Calu3 (cell line): ENCODE measurements around the gene RHEBL1. TPM values are rescaled to one million over a fixed set of nuclear protein-coding genes. Genes with fewer than 3 reads are reported as not detected.

Experiments used
- BruUV-seq: library from RNA; stranded (reverse); fragments of 400-500 nt; replicated peaks from 2 replicates; lab custom pipeline; 2021; lab: Mats Ljungman, UMichigan
- CTCF ChIA-PET: fragments of 300-600 bp; sonication (Branson Sonifier 250); formaldehyde crosslinking; loops from one replicate; lab custom pipeline; 2022; ENCODE audit warnings: antibody characterized with exemption; lab: Charles Lee
- DNase-seq: peaks from one replicate; pipeline ENCODE4 v3.0.0; 2022
- H3K27ac Mint-ChIP-seq: one replicate; pipeline ENCODE4 v1.8.0; 2022; ENCODE audit warnings: mixed read lengths; ENCODE audit not compliant: unreplicated experiment
- H3K27me3 Mint-ChIP-seq: one replicate; pipeline ENCODE4 v1.8.0; 2022; ENCODE audit warnings: mixed read lengths; ENCODE audit not compliant: unreplicated experiment
- H3K36me3 Mint-ChIP-seq: one replicate; pipeline ENCODE4 v1.8.0; 2022; ENCODE audit warnings: mild to moderate bottlenecking, moderate library complexity, mixed read lengths; ENCODE audit not compliant: insufficient read depth, unreplicated experiment
- H3K4me1 Mint-ChIP-seq: one replicate; pipeline ENCODE4 v1.8.0; 2022; ENCODE audit warnings: mild to moderate bottlenecking, low read depth, mixed read lengths; ENCODE audit not compliant: unreplicated experiment
- H3K4me3 Mint-ChIP-seq: one replicate; pipeline ENCODE4 v1.8.0; 2022; ENCODE audit warnings: mild to moderate bottlenecking, low read depth, moderate library complexity, mixed read lengths; ENCODE audit not compliant: unreplicated experiment
- H3K9me3 Mint-ChIP-seq: one replicate; pipeline ENCODE4 v1.8.0; 2022; ENCODE audit warnings: low read depth, mixed read lengths; ENCODE audit not compliant: unreplicated experiment
- intact Hi-C: fragments of 100-400 bp; cut with micrococcal nuclease; formaldehyde crosslinking; loops from one replicate; pipeline ENCODE4 v1.10.0; 2022; ENCODE audit not compliant: unreplicated experiment
- total RNA-seq: library from RNA; stranded (reverse); gene quantifications from 2 replicates; pipeline ENCODE4 v1.2.3, GENCODE V29; 2022
- TF ChIP-seq, protein P1 (sequence below): fragments of 200-600 bp; IDR thresholded peaks from one replicate; pipeline ENCODE4 v1.8.0; 2022; ENCODE audit warnings: antibody characterized with exemption; ENCODE audit not compliant: unreplicated experiment

RHEBL1 gene
- total RNA-seq, 1 experiment from 2014 or later: 2.0 TPM

DNA sequence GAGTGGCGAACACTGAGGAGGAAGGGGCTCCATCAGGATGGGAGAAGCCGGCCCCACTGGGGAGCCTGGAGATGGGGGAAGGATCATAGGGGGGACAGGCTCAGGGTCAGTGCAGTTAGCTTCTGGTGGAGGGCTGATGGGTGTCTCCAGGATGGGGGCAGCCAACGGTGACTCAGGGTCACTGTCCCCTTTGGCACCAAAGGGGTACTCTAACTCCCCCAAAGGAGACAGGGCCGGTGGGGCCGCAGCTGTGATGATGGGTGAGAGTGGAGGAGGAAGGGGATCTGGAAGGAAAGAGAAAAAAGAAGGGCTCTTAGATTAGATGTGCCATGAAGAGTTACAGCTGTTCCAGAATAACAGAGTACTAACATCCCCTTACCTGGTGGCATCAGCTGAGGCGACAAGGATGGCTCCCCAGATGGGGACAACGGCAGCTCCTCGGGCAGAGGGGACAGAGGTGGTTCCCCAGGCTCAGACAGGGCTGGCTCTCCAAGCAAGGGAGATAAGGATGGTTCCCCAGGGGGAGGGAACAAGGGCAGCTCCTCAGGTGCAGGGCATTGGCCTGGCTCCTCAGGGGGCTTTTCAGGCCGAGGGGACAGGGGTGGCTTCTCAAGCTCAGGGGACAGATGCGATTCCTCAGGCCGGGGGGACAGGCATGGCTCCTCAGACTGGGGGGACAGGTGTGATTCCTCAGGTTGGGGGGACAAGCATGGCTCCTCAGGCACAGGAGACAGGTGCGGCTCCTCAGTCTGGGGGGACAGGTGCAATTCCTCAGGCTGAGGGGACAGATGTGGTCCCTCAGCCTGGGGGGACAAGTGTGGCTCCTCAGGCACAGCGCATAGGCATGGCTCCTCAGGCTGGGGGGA is 19.0 kb downstream of the RHEBL1 start:
- Mint-ChIP-seq H3K27me3 (no peaks in the 10 kb centered on the region), H3K27ac (peak overlapping the region; percentile 47), H3K36me3 (peaks cover 36% of the 10 kb centered on the region), H3K9me3 (no peaks in the 10 kb centered on the region), H3K4me1 (peaks cover 5% of the 10 kb centered on the region), H3K4me3 (no peak overlapping the region)
- intact Hi-C loops: no loop called here
- BruUV-seq: TSS peak; percentile 7
- TF ChIP-seq, protein P1, sequence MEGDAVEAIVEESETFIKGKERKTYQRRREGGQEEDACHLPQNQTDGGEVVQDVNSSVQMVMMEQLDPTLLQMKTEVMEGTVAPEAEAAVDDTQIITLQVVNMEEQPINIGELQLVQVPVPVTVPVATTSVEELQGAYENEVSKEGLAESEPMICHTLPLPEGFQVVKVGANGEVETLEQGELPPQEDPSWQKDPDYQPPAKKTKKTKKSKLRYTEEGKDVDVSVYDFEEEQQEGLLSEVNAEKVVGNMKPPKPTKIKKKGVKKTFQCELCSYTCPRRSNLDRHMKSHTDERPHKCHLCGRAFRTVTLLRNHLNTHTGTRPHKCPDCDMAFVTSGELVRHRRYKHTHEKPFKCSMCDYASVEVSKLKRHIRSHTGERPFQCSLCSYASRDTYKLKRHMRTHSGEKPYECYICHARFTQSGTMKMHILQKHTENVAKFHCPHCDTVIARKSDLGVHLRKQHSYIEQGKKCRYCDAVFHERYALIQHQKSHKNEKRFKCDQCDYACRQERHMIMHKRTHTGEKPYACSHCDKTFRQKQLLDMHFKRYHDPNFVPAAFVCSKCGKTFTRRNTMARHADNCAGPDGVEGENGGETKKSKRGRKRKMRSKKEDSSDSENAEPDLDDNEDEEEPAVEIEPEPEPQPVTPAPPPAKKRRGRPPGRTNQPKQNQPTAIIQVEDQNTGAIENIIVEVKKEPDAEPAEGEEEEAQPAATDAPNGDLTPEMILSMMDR: no peak
- CTCF ChIA-PET: no interaction called here
- no peak for DNase-seq

DNA sequence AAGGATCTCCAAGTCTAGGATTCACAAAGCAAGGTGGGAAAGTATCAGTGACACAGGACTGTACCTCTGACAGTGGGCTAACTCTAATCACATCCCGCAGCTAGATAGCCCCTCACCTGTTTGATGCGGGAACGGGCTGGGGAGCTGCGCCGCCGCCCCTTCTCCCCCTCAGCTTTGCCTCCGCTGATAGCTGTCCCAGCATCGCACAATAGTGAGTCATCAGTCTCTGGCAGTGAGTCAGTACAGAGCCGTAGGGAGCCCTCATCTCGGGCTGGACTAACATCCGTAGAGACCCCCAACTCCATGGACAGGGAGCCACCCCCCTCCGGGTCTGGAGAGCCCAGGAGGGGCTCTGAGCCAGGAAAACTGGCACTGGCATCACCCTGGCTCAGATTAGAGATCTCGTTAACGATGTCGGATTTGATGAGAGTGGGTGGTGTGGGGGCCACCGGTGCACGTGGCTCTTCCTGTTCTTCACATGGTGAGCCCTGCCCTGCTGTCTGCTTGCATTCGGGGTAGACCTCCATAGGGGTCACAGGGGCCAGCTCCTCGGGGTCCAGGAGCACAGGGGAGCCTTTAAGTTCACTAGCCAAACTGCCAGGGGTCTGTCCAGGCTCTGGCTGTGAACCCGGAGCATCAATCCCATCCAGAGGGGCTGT is 20.1 kb downstream of the RHEBL1 start:
- peaks cover 43% of the 10 kb centered on the region for H3K36me3 Mint-ChIP-seq
- CTCF ChIA-PET: no interaction called here
- no TSS peak for BruUV-seq

DNA sequence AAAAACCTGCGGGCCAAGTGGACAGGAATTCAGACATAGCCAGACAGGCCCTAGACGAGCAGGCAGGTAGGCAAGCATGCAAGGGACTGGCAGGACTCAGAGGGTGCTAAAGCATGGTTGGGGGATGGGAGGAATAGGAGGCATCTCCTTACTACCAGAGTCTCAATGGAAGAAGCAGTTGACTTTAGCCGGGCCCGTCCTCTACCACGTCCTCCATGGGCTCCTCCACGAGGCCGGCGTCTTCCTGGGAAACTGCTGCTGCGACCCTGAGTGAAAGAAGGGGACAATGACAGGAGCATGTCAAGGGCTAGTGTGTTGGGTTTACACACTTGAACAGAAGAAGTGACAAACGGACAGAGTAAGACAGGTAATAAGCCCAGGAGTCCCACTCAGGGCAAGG is 20.8 kb downstream of the RHEBL1 start:
- no peaks in the 10 kb centered on the region for H3K27me3 Mint-ChIP-seq
- H3K4me3 Mint-ChIP-seq: no peak overlapping the region
- no peaks in the 10 kb centered on the region for H3K4me1 Mint-ChIP-seq
- DNase-seq: no peak
- TF ChIP-seq, protein P1: no peak
- no TSS peak for BruUV-seq
- peaks cover 51% of the 10 kb centered on the region for H3K36me3 Mint-ChIP-seq
- intact Hi-C loops: no loop called here
- H3K9me3 Mint-ChIP-seq: no peaks in the 10 kb centered on the region
- CTCF ChIA-PET: no interaction called here
- H3K27ac Mint-ChIP-seq: no peak overlapping the region

More for the DNA sequence above, 20.1 kb downstream of the RHEBL1 start:
- H3K4me1 Mint-ChIP-seq: no peaks in the 10 kb centered on the region
- intact Hi-C loops: no loop called here
- DNase-seq: no peak
- no peaks in the 10 kb centered on the region for H3K27me3 Mint-ChIP-seq
- no peak overlapping the region for H3K27ac Mint-ChIP-seq
- no peaks in the 10 kb centered on the region for H3K9me3 Mint-ChIP-seq
- no peak overlapping the region for H3K4me3 Mint-ChIP-seq
- TF ChIP-seq, protein P1: no peak

DNA sequence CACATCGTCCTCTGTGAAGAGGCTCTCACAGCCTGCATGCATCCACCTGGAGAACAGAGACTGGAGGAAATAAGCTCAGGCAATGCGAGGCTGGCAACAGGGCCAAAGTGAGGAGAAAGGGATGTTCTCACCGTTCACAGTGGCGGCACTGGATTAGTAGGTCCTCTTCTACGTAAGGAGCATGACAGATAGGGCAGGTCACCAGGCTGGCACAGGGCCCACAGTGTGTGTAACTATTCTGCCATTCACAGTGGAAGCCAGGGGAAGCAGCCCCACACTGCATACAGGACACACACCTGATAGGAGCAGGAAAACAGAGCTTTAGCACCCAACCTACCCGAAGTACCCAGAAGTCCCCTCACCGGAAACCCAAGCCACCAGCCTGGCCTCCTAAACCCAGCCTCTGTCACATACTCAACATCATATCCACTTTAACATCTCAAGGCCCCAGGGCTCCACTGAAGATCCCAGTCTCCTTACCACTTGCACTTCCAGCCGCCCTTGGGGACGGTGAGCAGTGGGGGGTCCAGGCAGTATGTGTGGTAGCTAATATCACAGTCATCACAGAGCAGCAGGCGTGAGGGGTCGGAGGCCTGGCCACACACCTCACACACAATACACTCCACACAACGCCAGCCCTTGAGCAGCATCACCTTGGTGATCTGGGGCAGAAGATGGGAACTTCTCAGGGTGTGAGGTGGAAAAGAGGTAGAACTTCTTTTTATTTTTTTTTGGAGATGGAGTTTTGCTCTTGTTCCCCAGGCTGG is 23.5 kb downstream of the RHEBL1 start:
- H3K4me3 Mint-ChIP-seq: no peak overlapping the region
- no TSS peak for BruUV-seq
- H3K4me1 Mint-ChIP-seq: no peaks in the 10 kb centered on the region
- DNase-seq: no peak
- TF ChIP-seq, protein P1: no peak
- intact Hi-C loops: no loop called here
- H3K27me3 Mint-ChIP-seq: no peaks in the 10 kb centered on the region
- H3K36me3 Mint-ChIP-seq: peaks cover 49% of the 10 kb centered on the region
- H3K27ac Mint-ChIP-seq: no peak overlapping the region
- H3K9me3 Mint-ChIP-seq: no peaks in the 10 kb centered on the region
- CTCF ChIA-PET: interaction anchor here (0.7 kb wide), 1 partner anchor 9 kb away, joined by 3 read pairs; no protein-coding TSS in a partner anchor
